ENCODE data around the gene KLF13.

The KLF13 gene

GRCh38 chr15:31389576-31389975, 62.9 kb downstream of the KLF13 start:
- H3K4me3 ChIP-seq (ENCODE audit: low read length in 2 of 2): no peak overlapping the region
- H3K9ac ChIP-seq (ENCODE audit: low read length in 2 of 2): no peak overlapping the region
- no peaks in the 10 kb centered on the region for H3K36me3 ChIP-seq (ENCODE audit: control insufficient read depth in 2 of 2, insufficient read depth in 2 of 2, low read length in 2 of 2)
- H3K27ac ChIP-seq (ENCODE audit: low read length): no peak overlapping the region
- H3K9me3 ChIP-seq (ENCODE audit: control insufficient read depth in 2 of 2, low read length in 2 of 2): no peaks in the 10 kb centered on the region
- peaks cover 14% of the 10 kb centered on the region for H3K4me1 ChIP-seq (ENCODE audit: control insufficient read depth, insufficient read depth, low read length)
- no peaks in the 10 kb centered on the region for H3K27me3 ChIP-seq (ENCODE audit: control insufficient read depth in 1 of 2, insufficient read depth in 2 of 2, low read length in 2 of 2)

GRCh38 chr15:31390029-31390428, 63.4 kb downstream of the KLF13 start:
- Histone ChIP-seq H3K9ac (ENCODE audit: low read length in 2 of 2) (no peak overlapping the region), H3K9me3 (ENCODE audit: control insufficient read depth in 2 of 2, low read length in 2 of 2) (no peaks in the 10 kb centered on the region), H3K4me3 (ENCODE audit: low read length in 2 of 2) (no peak overlapping the region), H3K4me1 (ENCODE audit: control insufficient read depth, insufficient read depth, low read length) (peaks cover 14% of the 10 kb centered on the region), H3K36me3 (ENCODE audit: control insufficient read depth in 2 of 2, insufficient read depth in 2 of 2, low read length in 2 of 2) (no peaks in the 10 kb centered on the region), H3K27ac (ENCODE audit: low read length) (no peak overlapping the region), H3K27me3 (ENCODE audit: control insufficient read depth in 1 of 2, insufficient read depth in 2 of 2, low read length in 2 of 2) (no peaks in the 10 kb centered on the region)

GRCh38 chr15:31390777-31391486, 64.3 kb downstream of the KLF13 start:
- peaks cover 14% of the 10 kb centered on the region for H3K4me1 ChIP-seq (ENCODE audit: control insufficient read depth, insufficient read depth, low read length)
- H3K9me3 ChIP-seq (ENCODE audit: control insufficient read depth in 2 of 2, low read length in 2 of 2): no peaks in the 10 kb centered on the region
- H3K36me3 ChIP-seq (ENCODE audit: control insufficient read depth in 2 of 2, insufficient read depth in 2 of 2, low read length in 2 of 2): no peaks in the 10 kb centered on the region
- H3K27me3 ChIP-seq (ENCODE audit: control insufficient read depth in 1 of 2, insufficient read depth in 2 of 2, low read length in 2 of 2): no peaks in the 10 kb centered on the region
- no peak overlapping the region for H3K4me3 ChIP-seq (ENCODE audit: low read length in 2 of 2)
- H3K27ac ChIP-seq (ENCODE audit: low read length): no peak overlapping the region
- H3K9ac ChIP-seq (ENCODE audit: low read length in 2 of 2): no peak overlapping the region

GRCh38 chr15:31391687-31392671, 65.3 kb downstream of the KLF13 start:
- Histone ChIP-seq H3K27me3 (ENCODE audit: control insufficient read depth in 1 of 2, insufficient read depth in 2 of 2, low read length in 2 of 2) (no peaks in the 10 kb centered on the region), H3K27ac (ENCODE audit: low read length) (peak overlapping the region; percentile 66), H3K4me1 (ENCODE audit: control insufficient read depth, insufficient read depth, low read length) (peaks cover 15% of the 10 kb centered on the region), H3K9ac (ENCODE audit: low read length in 2 of 2) (peak overlapping the region; percentile 80), H3K4me3 (ENCODE audit: low read length in 2 of 2) (peak overlapping the region; percentile 78 to 94), H3K9me3 (ENCODE audit: control insufficient read depth in 2 of 2, low read length in 2 of 2) (no peaks in the 10 kb centered on the region), H3K36me3 (ENCODE audit: control insufficient read depth in 2 of 2, insufficient read depth in 2 of 2, low read length in 2 of 2) (no peaks in the 10 kb centered on the region)

GRCh38 chr15:31392761-31393401, 66.2 kb downstream of the KLF13 start:
- Histone ChIP-seq H3K36me3 (ENCODE audit: control insufficient read depth in 2 of 2, insufficient read depth in 2 of 2, low read length in 2 of 2) (no peaks in the 10 kb centered on the region), H3K4me3 (ENCODE audit: low read length in 2 of 2) (peak overlapping the region; percentile 46 to 94), H3K4me1 (ENCODE audit: control insufficient read depth, insufficient read depth, low read length) (peaks cover 13% of the 10 kb centered on the region), H3K9ac (ENCODE audit: low read length in 2 of 2) (peak overlapping the region; percentile 36 to 80), H3K27me3 (ENCODE audit: control insufficient read depth in 1 of 2, insufficient read depth in 2 of 2, low read length in 2 of 2) (no peaks in the 10 kb centered on the region), H3K9me3 (ENCODE audit: control insufficient read depth in 2 of 2, low read length in 2 of 2) (no peaks in the 10 kb centered on the region), H3K27ac (ENCODE audit: low read length) (no peak overlapping the region)

GRCh38 chr15:31393444-31394091, 66.9 kb downstream of the KLF13 start:
- Histone ChIP-seq H3K27ac (ENCODE audit: low read length) (no peak overlapping the region), H3K27me3 (ENCODE audit: control insufficient read depth in 1 of 2, insufficient read depth in 2 of 2, low read length in 2 of 2) (no peaks in the 10 kb centered on the region), H3K36me3 (ENCODE audit: control insufficient read depth in 2 of 2, insufficient read depth in 2 of 2, low read length in 2 of 2) (no peaks in the 10 kb centered on the region), H3K9me3 (ENCODE audit: control insufficient read depth in 2 of 2, low read length in 2 of 2) (no peaks in the 10 kb centered on the region), H3K4me1 (ENCODE audit: control insufficient read depth, insufficient read depth, low read length) (peaks cover 11% of the 10 kb centered on the region), H3K4me3 (ENCODE audit: low read length in 2 of 2) (no peak overlapping the region), H3K9ac (ENCODE audit: low read length in 2 of 2) (no peak overlapping the region)

GRCh38 chr15:31396881-31397560, 70.4 kb downstream of the KLF13 start:
- Histone ChIP-seq H3K27ac (ENCODE audit: low read length) (no peak overlapping the region), H3K4me1 (ENCODE audit: control insufficient read depth, insufficient read depth, low read length) (peaks cover 8% of the 10 kb centered on the region), H3K36me3 (ENCODE audit: control insufficient read depth in 2 of 2, insufficient read depth in 2 of 2, low read length in 2 of 2) (no peaks in the 10 kb centered on the region), H3K4me3 (ENCODE audit: low read length in 2 of 2) (peak overlapping the region in 1 of 2 donors; percentile 35), H3K27me3 (ENCODE audit: control insufficient read depth in 1 of 2, insufficient read depth in 2 of 2, low read length in 2 of 2) (no peaks in the 10 kb centered on the region), H3K9me3 (ENCODE audit: control insufficient read depth in 2 of 2, low read length in 2 of 2) (no peaks in the 10 kb centered on the region), H3K9ac (ENCODE audit: low read length in 2 of 2) (no peak overlapping the region)

- Histone ChIP-seq H3K9ac (ENCODE audit: low read length in 2 of 2) (no peak overlapping the region), H3K27me3 (ENCODE audit: control insufficient read depth in 1 of 2, insufficient read depth in 2 of 2, low read length in 2 of 2) (no peaks in the 10 kb centered on the region), H3K27ac (ENCODE audit: low read length) (no peak overlapping the region), H3K36me3 (ENCODE audit: control insufficient read depth in 2 of 2, insufficient read depth in 2 of 2, low read length in 2 of 2) (no peaks in the 10 kb centered on the region), H3K9me3 (ENCODE audit: control insufficient read depth in 2 of 2, low read length in 2 of 2) (no peaks in the 10 kb centered on the region), H3K4me1 (ENCODE audit: control insufficient read depth, insufficient read depth, low read length) (peaks cover 8% of the 10 kb centered on the region), H3K4me3 (ENCODE audit: low read length in 2 of 2) (no peak overlapping the region)
Observed at GRCh38 chr15:31397851-31398661, 71.4 kb downstream of the KLF13 start.

GRCh38 chr15:31398677-31399301, 72.2 kb downstream of the KLF13 start:
- H3K27ac ChIP-seq (ENCODE audit: low read length): no peak overlapping the region
- H3K27me3 ChIP-seq (ENCODE audit: control insufficient read depth in 1 of 2, insufficient read depth in 2 of 2, low read length in 2 of 2): no peaks in the 10 kb centered on the region
- peaks cover 8% of the 10 kb centered on the region for H3K4me1 ChIP-seq (ENCODE audit: control insufficient read depth, insufficient read depth, low read length)
- no peak overlapping the region for H3K4me3 ChIP-seq (ENCODE audit: low read length in 2 of 2)
- no peak overlapping the region for H3K9ac ChIP-seq (ENCODE audit: low read length in 2 of 2)
- no peaks in the 10 kb centered on the region for H3K36me3 ChIP-seq (ENCODE audit: control insufficient read depth in 2 of 2, insufficient read depth in 2 of 2, low read length in 2 of 2)
- H3K9me3 ChIP-seq (ENCODE audit: control insufficient read depth in 2 of 2, low read length in 2 of 2): no peaks in the 10 kb centered on the region

All from stomach smooth muscle (tissue), 2 donors.